ENCODE data around the gene RRP1B.
A peak's percentile ranks its signal among the peaks of the same experiment; 100 is the strongest.

The RRP1B gene

DNA sequence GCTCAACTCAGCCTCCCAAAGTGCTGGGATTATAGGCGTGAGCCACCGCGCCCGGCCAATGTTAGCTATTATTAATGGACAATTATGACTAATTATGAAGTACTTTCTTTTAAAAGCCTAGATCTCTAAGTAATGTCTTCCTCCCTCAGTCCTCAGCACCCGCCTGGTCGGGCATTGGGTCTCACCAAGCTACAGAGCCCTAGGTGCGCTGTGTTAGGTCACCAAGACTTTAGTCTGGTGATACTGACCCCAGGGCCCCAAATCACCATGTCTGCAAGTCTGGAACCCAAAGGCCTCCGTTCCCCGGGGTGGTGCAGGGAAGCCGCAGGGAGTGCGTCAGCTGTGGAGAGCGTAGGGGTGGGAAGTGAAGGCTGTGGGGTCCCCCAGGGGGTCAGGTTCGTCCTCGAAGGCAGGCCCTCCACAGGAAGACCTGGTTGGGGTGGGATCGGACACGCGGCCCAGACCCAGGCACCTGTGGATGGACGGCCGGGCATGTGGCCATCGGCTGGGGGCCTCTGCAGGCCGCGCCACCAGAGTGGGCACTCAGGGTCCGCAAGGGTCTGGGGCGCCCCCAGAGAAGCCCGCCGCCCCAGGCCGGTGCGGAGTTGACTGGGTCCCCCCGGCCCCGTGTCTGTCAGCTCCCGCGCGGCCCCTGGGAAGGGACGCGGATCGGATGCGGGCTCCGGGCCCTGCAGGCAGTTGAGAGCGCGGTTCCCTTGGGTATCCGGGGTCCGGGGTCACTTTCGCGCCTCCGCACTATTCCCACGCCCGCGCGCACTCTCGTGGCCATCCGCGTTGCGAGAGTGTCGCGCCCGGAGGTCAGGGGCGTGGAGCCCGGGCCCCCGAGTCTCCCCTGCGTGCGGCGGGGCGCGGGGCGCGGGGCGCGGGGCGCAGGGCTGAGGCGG is 58.9 kb downstream of the RRP1B start:
- peak overlapping the region; percentile 49 to 97 for H3K4me3 ChIP-seq (replicated peaks in 1 of 2; ENCODE audit: low read depth in 2 of 2, low read length in 2 of 2)
- no peak for DNase-seq (ENCODE audit: low read depth in 2 of 2)
- TF ChIP-seq, protein P1, sequence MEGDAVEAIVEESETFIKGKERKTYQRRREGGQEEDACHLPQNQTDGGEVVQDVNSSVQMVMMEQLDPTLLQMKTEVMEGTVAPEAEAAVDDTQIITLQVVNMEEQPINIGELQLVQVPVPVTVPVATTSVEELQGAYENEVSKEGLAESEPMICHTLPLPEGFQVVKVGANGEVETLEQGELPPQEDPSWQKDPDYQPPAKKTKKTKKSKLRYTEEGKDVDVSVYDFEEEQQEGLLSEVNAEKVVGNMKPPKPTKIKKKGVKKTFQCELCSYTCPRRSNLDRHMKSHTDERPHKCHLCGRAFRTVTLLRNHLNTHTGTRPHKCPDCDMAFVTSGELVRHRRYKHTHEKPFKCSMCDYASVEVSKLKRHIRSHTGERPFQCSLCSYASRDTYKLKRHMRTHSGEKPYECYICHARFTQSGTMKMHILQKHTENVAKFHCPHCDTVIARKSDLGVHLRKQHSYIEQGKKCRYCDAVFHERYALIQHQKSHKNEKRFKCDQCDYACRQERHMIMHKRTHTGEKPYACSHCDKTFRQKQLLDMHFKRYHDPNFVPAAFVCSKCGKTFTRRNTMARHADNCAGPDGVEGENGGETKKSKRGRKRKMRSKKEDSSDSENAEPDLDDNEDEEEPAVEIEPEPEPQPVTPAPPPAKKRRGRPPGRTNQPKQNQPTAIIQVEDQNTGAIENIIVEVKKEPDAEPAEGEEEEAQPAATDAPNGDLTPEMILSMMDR (IDR thresholded peaks at IDR 0.05; ENCODE audit: low read depth, low read length): no peak

DNA sequence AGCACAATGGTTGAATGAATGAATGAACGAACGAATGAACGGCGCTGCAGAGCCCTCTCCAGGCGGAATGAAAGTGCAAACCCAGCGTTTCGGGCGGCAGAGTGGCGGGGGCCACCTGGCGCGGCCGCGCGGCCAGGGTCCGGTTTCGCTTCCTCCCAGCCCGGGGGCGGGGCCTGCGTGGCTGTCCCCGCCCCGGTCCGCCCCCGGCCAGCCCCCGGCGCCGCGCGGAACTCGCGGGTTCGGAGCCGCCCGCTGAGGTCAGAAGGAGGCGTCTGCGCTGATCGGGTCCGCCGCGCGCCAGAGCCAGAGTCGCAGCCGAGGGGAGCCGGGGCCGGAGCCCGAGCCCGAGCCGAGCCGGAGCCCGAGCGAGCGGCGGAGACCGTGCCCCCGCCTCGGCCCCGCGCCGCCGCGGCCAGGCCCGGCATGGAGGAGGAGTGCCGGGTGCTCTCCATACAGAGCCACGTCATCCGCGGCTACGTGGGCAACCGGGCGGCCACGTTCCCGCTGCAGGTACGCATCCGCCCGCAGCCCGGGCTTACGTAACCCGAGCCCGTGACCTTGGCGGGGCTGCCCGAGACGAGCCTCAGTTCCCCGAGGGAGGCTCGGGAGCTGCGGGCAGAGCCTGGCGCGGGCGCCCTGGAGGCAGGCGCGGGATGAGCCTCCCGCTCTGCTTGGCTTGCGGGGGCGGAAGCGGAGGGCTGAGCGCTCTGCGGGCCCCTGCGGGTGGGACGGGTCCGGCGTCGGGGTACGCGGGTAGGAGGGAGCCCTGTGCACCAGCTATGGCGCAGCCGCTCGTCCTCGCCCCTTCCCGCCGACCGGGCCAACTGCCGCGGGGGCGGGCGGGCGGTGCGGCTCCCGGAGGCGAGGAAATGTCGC is 59.8 kb downstream of the RRP1B start, which contains the start of gene PDXK:
Gene PDXK, plus strand, starts transcription at position 258 of the 876 bp plus-strand sequence. Its CDS starts 166 bp downstream, at position 424.
- peak; percentile 76 to 87 for DNase-seq (ENCODE audit: low read depth in 2 of 2)
- peak within 1 kb of the TSS; percentile 92 to 97 for H3K4me3 ChIP-seq (replicated peaks in 1 of 2; ENCODE audit: low read depth in 2 of 2, low read length in 2 of 2)
- TF ChIP-seq, protein P1 (IDR thresholded peaks at IDR 0.05; ENCODE audit: low read depth, low read length): no peak

DNA sequence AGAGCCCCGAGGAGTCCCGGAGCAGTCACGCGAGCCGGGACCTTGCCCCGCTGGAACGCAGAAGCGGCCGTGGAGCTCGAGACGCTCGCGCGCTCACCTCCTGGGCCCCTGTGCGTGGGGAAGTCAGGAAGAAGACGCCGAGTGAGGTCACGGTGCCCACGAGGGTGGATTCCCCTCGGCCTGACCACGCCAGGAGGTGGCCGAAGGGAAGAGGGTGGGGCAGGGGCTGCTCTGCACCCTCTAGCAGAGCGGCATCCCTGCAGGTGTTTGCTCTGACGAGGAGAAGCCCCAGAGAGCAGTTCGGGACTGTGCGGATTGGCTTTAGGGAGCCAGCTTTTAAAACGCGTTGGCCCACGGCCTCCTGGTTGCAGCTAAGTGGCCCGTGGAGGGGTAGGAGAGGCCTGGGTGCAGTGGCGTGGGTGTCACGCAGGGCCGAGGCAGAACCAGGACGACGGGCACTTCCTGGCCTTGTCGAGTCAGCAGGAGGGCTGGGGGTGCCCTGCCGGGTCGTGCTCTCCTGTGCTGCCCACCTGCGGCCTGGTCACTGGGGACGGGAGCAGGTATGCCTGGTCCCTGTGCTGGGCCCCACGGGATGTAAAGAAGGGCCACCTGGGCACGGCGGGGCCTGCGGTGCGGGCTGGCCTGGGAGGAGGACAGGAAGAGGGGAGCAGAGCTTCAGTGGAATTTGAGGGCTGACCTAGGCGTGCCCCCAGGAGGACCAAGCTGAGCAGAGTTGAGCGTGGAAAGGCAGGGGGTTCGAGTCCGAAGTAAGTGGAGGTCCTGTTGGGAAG is 60.6 kb downstream of the RRP1B start:
- TF ChIP-seq, protein P1 (IDR thresholded peaks at IDR 0.05; ENCODE audit: low read depth, low read length): no peak
- DNase-seq (ENCODE audit: low read depth in 2 of 2): no peak

DNA sequence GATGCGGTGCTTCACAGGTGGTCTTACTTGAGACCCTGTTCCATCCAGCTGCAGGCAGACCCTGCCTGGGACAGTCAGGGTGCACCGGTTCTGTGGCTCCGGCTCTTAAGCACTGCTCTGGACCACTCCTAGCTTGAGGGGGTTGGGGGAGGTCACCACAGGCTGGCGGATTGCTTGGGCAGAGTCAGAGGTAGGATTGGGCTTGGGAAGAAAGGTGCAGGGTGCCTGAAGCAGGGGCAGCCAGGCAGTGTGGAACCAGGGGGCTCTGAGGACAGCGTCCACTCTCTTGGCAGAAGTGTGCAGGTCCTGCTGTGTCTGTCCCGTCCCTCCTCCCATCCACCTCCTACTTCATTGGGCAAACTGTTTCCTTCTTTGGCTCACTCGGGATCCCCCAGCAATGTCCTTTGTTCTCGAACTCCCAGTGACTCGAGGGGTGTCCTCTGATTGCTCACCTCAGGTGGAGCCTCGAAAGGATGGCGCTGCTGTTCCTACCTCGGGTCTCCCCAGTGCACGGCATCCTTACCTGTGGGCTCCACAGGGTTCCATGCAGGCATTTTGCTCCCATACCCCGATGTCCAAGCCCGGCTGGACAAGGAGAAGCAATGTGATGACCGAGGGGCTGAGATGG is 61.3 kb downstream of the RRP1B start:
- peak overlapping the region; percentile 92 to 97 for H3K4me3 ChIP-seq (replicated peaks in 1 of 2; ENCODE audit: low read depth in 2 of 2, low read length in 2 of 2)
- DNase-seq (ENCODE audit: low read depth in 2 of 2): no peak
- TF ChIP-seq, protein P1 (IDR thresholded peaks at IDR 0.05; ENCODE audit: low read depth, low read length): no peak

More for the DNA sequence above, 60.6 kb downstream of the RRP1B start:
- peak overlapping the region; percentile 92 to 97 for H3K4me3 ChIP-seq (replicated peaks in 1 of 2; ENCODE audit: low read depth in 2 of 2, low read length in 2 of 2)

DNA sequence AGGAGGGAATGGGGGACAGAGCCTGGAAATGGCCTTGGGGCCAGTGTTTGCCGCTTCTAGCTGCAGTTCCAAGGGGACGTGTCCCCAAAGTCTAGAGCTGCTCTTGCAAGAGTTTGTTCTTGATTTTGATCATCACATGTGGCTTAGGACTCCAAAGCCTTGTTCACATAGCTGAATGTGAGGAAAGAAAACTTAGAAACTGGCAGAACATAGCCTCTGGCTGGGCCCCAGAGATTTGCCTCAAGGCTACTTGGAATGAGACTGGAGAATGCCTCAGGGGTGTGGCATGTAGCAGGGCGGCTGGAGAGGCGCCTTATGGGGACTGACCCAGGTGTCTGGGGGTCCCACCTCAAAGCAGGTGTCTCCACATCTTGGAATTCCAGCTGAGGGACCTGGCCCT is 61.8 kb downstream of the RRP1B start:
- TF ChIP-seq, protein P1 (IDR thresholded peaks at IDR 0.05; ENCODE audit: low read depth, low read length): no peak
- H3K4me3 ChIP-seq (replicated peaks in 1 of 2; ENCODE audit: low read depth in 2 of 2, low read length in 2 of 2): peak overlapping the region; percentile 6 to 97
- DNase-seq (ENCODE audit: low read depth in 2 of 2): no peak

DNA sequence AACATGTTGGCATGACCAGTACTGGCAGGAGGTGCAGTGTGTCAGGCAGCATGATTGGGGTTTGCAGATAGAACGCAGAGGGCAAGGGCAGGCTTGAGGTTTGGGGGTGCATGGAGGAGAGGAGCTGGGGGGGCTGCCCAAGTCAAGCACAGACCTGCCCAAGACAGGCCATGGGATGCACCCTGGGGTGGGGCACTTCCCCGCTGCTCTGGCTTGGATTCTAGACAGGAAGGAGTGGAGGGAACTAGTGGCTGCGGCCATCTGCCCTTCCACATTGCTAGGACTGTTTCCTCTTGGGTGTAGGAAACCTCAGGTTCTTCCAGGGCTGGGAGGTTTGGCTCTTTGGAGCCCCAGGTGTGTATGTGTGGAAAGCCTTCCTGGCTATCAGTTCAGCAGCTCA is 62.6 kb downstream of the RRP1B start:
- H3K4me3 ChIP-seq (replicated peaks in 1 of 2; ENCODE audit: low read depth in 2 of 2, low read length in 2 of 2): no peak overlapping the region
- DNase-seq (ENCODE audit: low read depth in 2 of 2): no peak
- TF ChIP-seq, protein P1 (IDR thresholded peaks at IDR 0.05; ENCODE audit: low read depth, low read length): no peak
